ENCODE results near the gene MIB2.

DNA sequence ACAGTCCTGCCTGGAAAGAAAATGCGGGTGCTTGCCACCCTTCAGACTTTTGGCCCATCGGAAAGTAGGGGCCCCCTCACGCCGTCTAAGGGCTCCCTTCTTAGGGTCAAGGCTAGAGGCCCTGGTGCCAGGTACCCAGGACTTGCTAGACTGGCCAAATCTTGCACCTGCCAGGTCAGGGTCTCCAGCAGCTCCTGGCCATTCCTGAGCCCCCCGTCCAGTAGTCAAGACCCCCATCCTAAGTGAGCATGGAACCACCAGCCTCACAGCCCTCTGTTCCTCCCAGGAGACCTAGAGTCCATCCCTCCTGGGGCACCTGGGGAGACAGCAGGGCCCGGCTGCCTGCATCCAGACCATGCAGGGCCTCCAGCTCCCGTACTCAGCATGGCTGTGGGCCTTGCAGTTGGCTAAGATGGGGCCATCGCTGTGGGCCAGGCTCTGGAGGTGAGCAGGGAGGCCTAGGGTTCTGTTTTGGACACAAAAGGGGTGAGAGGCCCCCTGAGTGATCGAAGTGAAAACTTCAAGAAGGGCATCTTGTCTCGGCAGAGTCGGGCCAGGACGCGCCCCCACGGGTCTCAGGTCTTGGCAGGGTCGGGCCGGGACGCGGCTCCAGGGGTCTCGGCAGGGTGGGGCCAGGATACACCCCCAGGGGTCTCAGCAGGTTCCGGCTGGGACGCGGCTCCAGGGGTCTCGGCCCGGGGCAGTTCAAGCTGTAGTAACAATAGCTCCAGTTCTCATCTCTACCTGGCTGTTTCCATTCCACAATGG is 21.3 kb upstream of the MIB2 start:
- no peak for TF ChIP-seq EZH2 (IDR thresholded peaks at IDR 0.05; ENCODE audit: low read length, missing control alignments)
- TF ChIP-seq, protein P1, sequence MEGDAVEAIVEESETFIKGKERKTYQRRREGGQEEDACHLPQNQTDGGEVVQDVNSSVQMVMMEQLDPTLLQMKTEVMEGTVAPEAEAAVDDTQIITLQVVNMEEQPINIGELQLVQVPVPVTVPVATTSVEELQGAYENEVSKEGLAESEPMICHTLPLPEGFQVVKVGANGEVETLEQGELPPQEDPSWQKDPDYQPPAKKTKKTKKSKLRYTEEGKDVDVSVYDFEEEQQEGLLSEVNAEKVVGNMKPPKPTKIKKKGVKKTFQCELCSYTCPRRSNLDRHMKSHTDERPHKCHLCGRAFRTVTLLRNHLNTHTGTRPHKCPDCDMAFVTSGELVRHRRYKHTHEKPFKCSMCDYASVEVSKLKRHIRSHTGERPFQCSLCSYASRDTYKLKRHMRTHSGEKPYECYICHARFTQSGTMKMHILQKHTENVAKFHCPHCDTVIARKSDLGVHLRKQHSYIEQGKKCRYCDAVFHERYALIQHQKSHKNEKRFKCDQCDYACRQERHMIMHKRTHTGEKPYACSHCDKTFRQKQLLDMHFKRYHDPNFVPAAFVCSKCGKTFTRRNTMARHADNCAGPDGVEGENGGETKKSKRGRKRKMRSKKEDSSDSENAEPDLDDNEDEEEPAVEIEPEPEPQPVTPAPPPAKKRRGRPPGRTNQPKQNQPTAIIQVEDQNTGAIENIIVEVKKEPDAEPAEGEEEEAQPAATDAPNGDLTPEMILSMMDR (conservative IDR thresholded peaks at IDR 0.05 in 1 of 2, IDR thresholded peaks at IDR 0.05 in 1 of 2; ENCODE audit: low read depth in 1 of 2, low read length in 2 of 2) = no peak
